NCI-H748 treated with DMSO at 0.1 percent for 48 hours (cell line): ENCODE data around the gene CAMK2D.

Experiments used
- DNase-seq: peaks from one replicate; lab custom pipeline; 2025; lab: John Stamatoyannopoulos, UW

Gene CAMK2D

GRCh38 chr4:113763029-113763285, 1.4 kb upstream of the CAMK2D start:
- no peak for DNase-seq

GRCh38 chr4:113762186-113763028, 869 bp upstream of the CAMK2D start:
- DNase-seq = peak; percentile 86

- peak; percentile 14 for DNase-seq
Observed at GRCh38 chr4:113760795-113761619, 531 bp downstream of the CAMK2D start.

GRCh38 chr4:113760094-113760794, 1.3 kb downstream of the CAMK2D start:
- DNase-seq = peak; percentile 41

GRCh38 chr4:113759696-113760093, 1.8 kb downstream of the CAMK2D start:
- no peak for DNase-seq

GRCh38 chr4:113758372-113758771, 3.2 kb downstream of the CAMK2D start:
- no peak for DNase-seq

GRCh38 chr4:113757486-113757885, 4.1 kb downstream of the CAMK2D start:
- no peak for DNase-seq

- DNase-seq = no peak
Observed at GRCh38 chr4:113756005-113756410, 5.5 kb downstream of the CAMK2D start.

- no peak for DNase-seq
Observed at GRCh38 chr4:113750734-113751133, 10.8 kb downstream of the CAMK2D start.

- no peak for DNase-seq
Observed at GRCh38 chr4:113750296-113750695, 11.2 kb downstream of the CAMK2D start.

- no peak for DNase-seq
Observed at GRCh38 chr4:113749178-113749577, 12.4 kb downstream of the CAMK2D start.

GRCh38 chr4:113747949-113748348, 13.6 kb downstream of the CAMK2D start:
- DNase-seq = no peak

- no peak for DNase-seq
Observed at GRCh38 chr4:113745711-113746110, 15.8 kb downstream of the CAMK2D start.

GRCh38 chr4:113744667-113745240, 16.8 kb downstream of the CAMK2D start:
- DNase-seq = no peak

- no peak for DNase-seq
Observed at GRCh38 chr4:113743690-113744089, 17.8 kb downstream of the CAMK2D start.

- no peak for DNase-seq
Observed at GRCh38 chr4:113742643-113743042, 18.9 kb downstream of the CAMK2D start.

- no peak for DNase-seq
Observed at GRCh38 chr4:113741956-113742355, 19.6 kb downstream of the CAMK2D start.

- DNase-seq = no peak
Observed at GRCh38 chr4:113740857-113741379, 20.6 kb downstream of the CAMK2D start.

GRCh38 chr4:113739197-113739596, 22.3 kb downstream of the CAMK2D start:
- no peak for DNase-seq

GRCh38 chr4:113738251-113738650, 23.3 kb downstream of the CAMK2D start:
- no peak for DNase-seq

GRCh38 chr4:113733685-113734084, 27.9 kb downstream of the CAMK2D start:
- DNase-seq = no peak

GRCh38 chr4:113732967-113733527, 28.5 kb downstream of the CAMK2D start:
- no peak for DNase-seq
